GM12878 (cell line): ENCODE measurements around the gene SLC39A1. TPM values are rescaled to one million over a fixed set of nuclear protein-coding genes. Genes with fewer than 3 reads are reported as not detected.

ENCODE experiments used
- ATAC-seq: fragments of 200-7000 bp; cut with Tn5 transposase; 3 replicates; pipeline ENCODE4 v1.9.1; 2020; ENCODE audit warnings: mild to moderate bottlenecking, moderate library complexity
- BruUV-seq: library from RNA; stranded (reverse); fragments of 400-500 nt; replicated peaks from 2 replicates; lab custom pipeline; 2021; lab: Mats Ljungman, UMichigan
- CTCF ChIA-PET: fragments of 300-600 bp; sonication (Branson Sonifier 250); formaldehyde crosslinking; extraction: SDS; loops from one replicate; lab custom pipeline; 2021; ENCODE audit warnings: inconsistent platforms; lab: Yijun Ruan, JAX
- POLR2A ChIA-PET: fragments of 350-600 bp; formaldehyde crosslinking; extraction: SDS; loops from one replicate; lab custom pipeline; 2021; ENCODE audit warnings: inconsistent platforms; lab: Charles Lee
- RAD21 ChIA-PET: fragments of 300-600 bp; sonication (Branson Sonifier 250); formaldehyde crosslinking; loops from one replicate; lab custom pipeline; 2023; ENCODE audit warnings: antibody characterized with exemption; ENCODE audit not compliant: unreplicated experiment; lab: Charles Lee
- SMC1A ChIA-PET: fragments of 300-600 bp; sonication (Branson Sonifier 250); formaldehyde crosslinking; loops from one replicate; lab custom pipeline; 2023; ENCODE audit not compliant: unreplicated experiment, uncharacterized antibody; lab: Charles Lee
- DNase-seq: peaks from one replicate; pipeline ENCODE4 v3.0.0-alpha.2; 2011; ENCODE audit warnings: low read depth, low spot score
- FAIRE-seq: peaks from 3 replicates; lab custom pipeline; 2011; peaks lifted over from hg19 to GRCh38; lab: Jason Lieb, UNC
- H2AFZ ChIP-seq: 2 replicates; pipeline ENCODE4 v1.6.0; 2011; ENCODE audit warnings: low read depth, low read length, control low read depth; ENCODE audit not compliant: control insufficient read depth
- H3K27ac ChIP-seq: 2 replicates; pipeline ENCODE4 v1.5.1; 2011; ENCODE audit warnings: control low read depth; ENCODE audit not compliant: control insufficient read depth, insufficient read depth
- H3K27me3 ChIP-seq, 2 experiments: replicated peaks in 1 of 2; 2 replicates each; pipeline versions ENCODE4 v1.6.0 to v1.6.1; 2011; ENCODE audit warnings: low read length in 1 of 2; ENCODE audit not compliant: control insufficient read depth in 2 of 2, insufficient read depth in 2 of 2
- H3K36me3 ChIP-seq, 2 experiments: 2 replicates each; pipeline ENCODE4 v1.5.1; 2011; ENCODE audit warnings: low read length in 1 of 2; ENCODE audit not compliant: control insufficient read depth in 2 of 2, insufficient read depth in 2 of 2
- H3K4me1 ChIP-seq: 2 replicates; pipeline ENCODE4 v1.6.1; 2011; ENCODE audit warnings: mild to moderate bottlenecking, low read length, moderate library complexity, mixed read lengths; ENCODE audit not compliant: control insufficient read depth, insufficient read depth
- H3K4me2 ChIP-seq: 2 replicates; pipeline ENCODE4 v1.6.0; 2011; ENCODE audit warnings: control low read depth; ENCODE audit not compliant: control insufficient read depth, insufficient read depth
- H3K4me3 ChIP-seq: fragments of 200-600 bp; sonication (generic); 2 replicates; pipeline ENCODE4 v1.5.1; 2016
- H3K79me2 ChIP-seq: 2 replicates; pipeline ENCODE4 v1.6.0; 2011; ENCODE audit warnings: low read length; ENCODE audit not compliant: control insufficient read depth, insufficient read depth
- H3K9ac ChIP-seq: 2 replicates; pipeline ENCODE4 v1.8.0; 2011; ENCODE audit warnings: low read length, control low read depth, mixed read lengths; ENCODE audit not compliant: control insufficient read depth, insufficient read depth
- H3K9me3 ChIP-seq: replicated peaks from 3 replicates; pipeline ENCODE4 v1.5.1; 2011; ENCODE audit warnings: mild to moderate bottlenecking, low read length; ENCODE audit not compliant: control insufficient read depth, insufficient read depth
- H4K20me1 ChIP-seq: 2 replicates; pipeline ENCODE4 v1.6.0; 2011; ENCODE audit not compliant: control insufficient read depth, insufficient read depth
- BACH1 ChIP-seq: fragments of 450-650 bp; IDR thresholded peaks from 2 replicates; pipeline ENCODE4 v1.6.1; 2017; ENCODE audit warnings: mild to moderate bottlenecking, borderline replicate concordance
- CREM ChIP-seq: IDR thresholded peaks from 2 replicates; pipeline ENCODE4 v1.6.1; 2014; ENCODE audit warnings: antibody characterized with exemption, low read depth
- E2F8 ChIP-seq: fragments of 450-650 bp; IDR thresholded peaks from 2 replicates; pipeline ENCODE4 v1.6.1; 2018; ENCODE audit warnings: mild to moderate bottlenecking, low read depth, moderate library complexity; ENCODE audit not compliant: partially characterized antibody
- GATAD2B ChIP-seq: fragments of 450-650 bp; conservative IDR thresholded peaks from 2 replicates; pipeline ENCODE4 v1.6.1; 2017; ENCODE audit warnings: low read depth, mild to moderate bottlenecking, moderate library complexity
- JUNB ChIP-seq: IDR thresholded peaks from 2 replicates; pipeline ENCODE4 v1.6.1; 2016; ENCODE audit warnings: antibody characterized with exemption, mild to moderate bottlenecking
- NFYB ChIP-seq: IDR thresholded peaks from 2 replicates; pipeline ENCODE4 v1.6.1; 2011; ENCODE audit warnings: low read depth, mild to moderate bottlenecking, low read length, improper control_type of control experiment, moderate library complexity; ENCODE audit not compliant: insufficient read depth
- SIX5 ChIP-seq: IDR thresholded peaks from 2 replicates; pipeline ENCODE4 v1.6.1; 2011; ENCODE audit warnings: mild to moderate bottlenecking, low read depth, low read length, moderate library complexity; ENCODE audit not compliant: severe bottlenecking
- SREBF2 ChIP-seq: IDR thresholded peaks from 2 replicates; pipeline ENCODE4 v1.6.1; 2012; ENCODE audit warnings: mild to moderate bottlenecking, low read length
- SUZ12 ChIP-seq: fragments of 200-600 bp; sonication (generic); IDR thresholded peaks from one replicate; pipeline ENCODE4 v1.6.1; 2018; ENCODE audit warnings: antibody characterized with exemption, mild to moderate bottlenecking; ENCODE audit not compliant: unreplicated experiment
- TARDBP ChIP-seq: IDR thresholded peaks from 2 replicates; pipeline ENCODE4 v1.6.1; 2016; ENCODE audit warnings: borderline replicate concordance
- WGBS: methylation state at CpG from one replicate; pipeline ENCODE4 v1.1.6; 2016; ENCODE audit warnings: low lambda C conversion rate; ENCODE audit not compliant: insufficient replicate concordance, insufficient coverage; ENCODE audit errors: missing lambda C conversion rate; 5-methylcytosine and 5-hydroxymethylcytosine counted together
- in situ Hi-C: fragments of 300-500 bp; cut with MboI; formaldehyde crosslinking; loops from 9 replicates; pipeline ENCODE4 v1.14.3; 2018; ENCODE audit warnings: mixed read lengths
- intact Hi-C: fragments of 100-400 bp; cut with micrococcal nuclease; formaldehyde crosslinking; loops from one replicate; pipeline ENCODE4 v1.14.2; 2022; ENCODE audit not compliant: unreplicated experiment
- polyA plus RNA-seq, 11 experiments: library from polyadenylated mRNA; depleted of rRNA in 4 of 11; unstranded in 6 of 11; stranded (reverse) in 5 of 11; fragments of >200 nt; fragmentation: Nextera tagmentation in 4 of 11; fragmentation: Illumina TruSeq in 1 of 11; extraction: Ambion mirVana in 4 of 11; extraction: Trizol in 1 of 11; gene quantifications; 1 replicate in 1 of 11; 2 replicates in 10 of 11; pipeline versions ENCODE4 v1.2.1 to v1.2.3, GENCODE V29; 2011 to 2016; ENCODE audit warnings: inconsistent platforms in 2 of 11, missing spikeins in 2 of 11, low read depth in 1 of 11
- total RNA-seq, 4 experiments: library from RNA; depleted of rRNA in 3 of 4; stranded (reverse); fragments of >200 nt in 3 of 4; fragmentation: Illumina TruSeq in 1 of 4; extraction: Trizol in 1 of 4; gene quantifications; 2 replicates each; pipeline versions ENCODE4 v1.2.1 to v1.2.3, GENCODE V29; 2013 to 2021
- TF ChIP-seq, protein P1 (sequence below): fragments of 450-650 bp; IDR thresholded peaks from 2 replicates; pipeline ENCODE4 v1.6.1; 2016; ENCODE audit warnings: mild to moderate bottlenecking
- TF ChIP-seq, protein P2 (sequence below): fragments of 450-650 bp; formaldehyde crosslinking; IDR thresholded peaks from 2 replicates; pipeline ENCODE4 v1.4.0; 2020; ENCODE audit warnings: mild to moderate bottlenecking, moderate library complexity

SLC39A1 gene
- total and polyA plus RNA-seq, 10 of the 15 experiments (the other 5 are each of a cell fraction or from before 2014, with no cell fraction given) = 8.8 to 98.6 (median 72.4) TPM

GRCh38 chr1:153961421-153961820, 1.9 kb downstream of the SLC39A1 start (continued):
- TF ChIP-seq, protein P1, sequence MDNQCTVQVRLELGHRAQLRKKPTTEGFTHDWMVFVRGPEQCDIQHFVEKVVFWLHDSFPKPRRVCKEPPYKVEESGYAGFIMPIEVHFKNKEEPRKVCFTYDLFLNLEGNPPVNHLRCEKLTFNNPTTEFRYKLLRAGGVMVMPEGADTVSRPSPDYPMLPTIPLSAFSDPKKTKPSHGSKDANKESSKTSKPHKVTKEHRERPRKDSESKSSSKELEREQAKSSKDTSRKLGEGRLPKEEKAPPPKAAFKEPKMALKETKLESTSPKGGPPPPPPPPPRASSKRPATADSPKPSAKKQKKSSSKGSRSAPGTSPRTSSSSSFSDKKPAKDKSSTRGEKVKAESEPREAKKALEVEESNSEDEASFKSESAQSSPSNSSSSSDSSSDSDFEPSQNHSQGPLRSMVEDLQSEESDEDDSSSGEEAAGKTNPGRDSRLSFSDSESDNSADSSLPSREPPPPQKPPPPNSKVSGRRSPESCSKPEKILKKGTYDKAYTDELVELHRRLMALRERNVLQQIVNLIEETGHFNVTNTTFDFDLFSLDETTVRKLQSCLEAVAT = no peak
- TF ChIP-seq TARDBP = no peak
- no peak for TF ChIP-seq BACH1
- no peak for TF ChIP-seq JUNB
- TF ChIP-seq E2F8 = no peak
- TF ChIP-seq SREBF2 = no peak

DNA sequence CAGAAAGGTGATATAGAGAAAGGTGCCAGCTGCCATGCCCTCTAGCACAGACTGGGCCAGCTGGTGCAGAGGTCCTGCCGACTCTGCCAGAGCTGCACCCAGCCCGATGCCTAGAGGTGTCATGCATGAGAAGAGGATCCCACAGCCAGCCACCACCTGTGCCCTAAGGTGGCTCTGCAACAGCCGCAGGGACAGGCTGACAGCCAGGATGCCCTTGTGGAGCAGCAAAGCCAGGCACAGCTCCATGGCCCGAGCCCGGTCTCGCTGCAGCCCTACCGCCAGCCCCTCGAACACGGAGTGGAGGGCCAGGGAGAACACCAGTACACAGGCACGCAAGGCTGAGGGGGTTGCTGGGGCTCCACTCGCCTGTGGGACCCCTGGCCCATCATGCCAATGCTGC, 3.1 kb downstream of the SLC39A1 start:
- 92% methylated on average over 10 of the region's 11 CpGs for WGBS
- CTCF ChIA-PET = no interaction called here
- in situ Hi-C loops = no loop called here

More for the DNA sequence above, 3.1 kb downstream of the SLC39A1 start:
- POLR2A ChIA-PET = interaction anchor here (0.5 to 10.0 kb wide), 4 partner anchors 16 to 648 kb away, joined by 3 to 132 read pairs (median 3); partner anchors contain the start of genes JTB and UBAP2L
- peaks cover 11% of the 10 kb centered on the region; the same call in 1 of the 2 replicates for H3K4me1 ChIP-seq
- H3K9me3 ChIP-seq = no peaks in the 10 kb centered on the region
- H2AFZ ChIP-seq = no peak overlapping the region
- no peak for FAIRE-seq
- RAD21 ChIA-PET = interaction anchor here (1.6 to 2.0 kb wide), 2 partner anchors 16 to 39 kb away, joined by 3 to 4 read pairs; no protein-coding TSS in a partner anchor
- SMC1A ChIA-PET = no interaction called here
- no peaks in the 10 kb centered on the region for H3K27me3 ChIP-seq
- BruUV-seq = no TSS peak
- peaks cover 5% of the 10 kb centered on the region; the same call in 1 of the 2 replicates for H4K20me1 ChIP-seq
- TF ChIP-seq SIX5 (no peak), NFYB (no peak), GATAD2B (no peak), SUZ12 (no peak), CREM (no peak)
- TF ChIP-seq, protein P2, sequence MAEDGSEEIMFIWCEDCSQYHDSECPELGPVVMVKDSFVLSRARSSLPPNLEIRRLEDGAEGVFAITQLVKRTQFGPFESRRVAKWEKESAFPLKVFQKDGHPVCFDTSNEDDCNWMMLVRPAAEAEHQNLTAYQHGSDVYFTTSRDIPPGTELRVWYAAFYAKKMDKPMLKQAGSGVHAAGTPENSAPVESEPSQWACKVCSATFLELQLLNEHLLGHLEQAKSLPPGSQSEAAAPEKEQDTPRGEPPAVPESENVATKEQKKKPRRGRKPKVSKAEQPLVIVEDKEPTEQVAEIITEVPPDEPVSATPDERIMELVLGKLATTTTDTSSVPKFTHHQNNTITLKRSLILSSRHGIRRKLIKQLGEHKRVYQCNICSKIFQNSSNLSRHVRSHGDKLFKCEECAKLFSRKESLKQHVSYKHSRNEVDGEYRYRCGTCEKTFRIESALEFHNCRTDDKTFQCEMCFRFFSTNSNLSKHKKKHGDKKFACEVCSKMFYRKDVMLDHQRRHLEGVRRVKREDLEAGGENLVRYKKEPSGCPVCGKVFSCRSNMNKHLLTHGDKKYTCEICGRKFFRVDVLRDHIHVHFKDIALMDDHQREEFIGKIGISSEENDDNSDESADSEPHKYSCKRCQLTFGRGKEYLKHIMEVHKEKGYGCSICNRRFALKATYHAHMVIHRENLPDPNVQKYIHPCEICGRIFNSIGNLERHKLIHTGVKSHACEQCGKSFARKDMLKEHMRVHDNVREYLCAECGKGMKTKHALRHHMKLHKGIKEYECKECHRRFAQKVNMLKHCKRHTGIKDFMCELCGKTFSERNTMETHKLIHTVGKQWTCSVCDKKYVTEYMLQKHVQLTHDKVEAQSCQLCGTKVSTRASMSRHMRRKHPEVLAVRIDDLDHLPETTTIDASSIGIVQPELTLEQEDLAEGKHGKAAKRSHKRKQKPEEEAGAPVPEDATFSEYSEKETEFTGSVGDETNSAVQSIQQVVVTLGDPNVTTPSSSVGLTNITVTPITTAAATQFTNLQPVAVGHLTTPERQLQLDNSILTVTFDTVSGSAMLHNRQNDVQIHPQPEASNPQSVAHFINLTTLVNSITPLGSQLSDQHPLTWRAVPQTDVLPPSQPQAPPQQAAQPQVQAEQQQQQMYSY (CRISPR knock-in tag) = no peak
- TF ChIP-seq, all 136 proteins: peak for 0
- intact Hi-C loops = no loop called here
- DNase-seq = no peak
- Histone ChIP-seq H3K9ac (no peak overlapping the region), H3K36me3 (peaks cover 9 to 15% of the 10 kb centered on the region in 2 experiments), H3K4me3 (no peak overlapping the region), H3K4me2 (no peak overlapping the region), H3K79me2 (peaks cover 69% of the 10 kb centered on the region), H3K27ac (no peak overlapping the region)
- ATAC-seq = no peak
